ENCODE data around the gene DNM1. TPM values are rescaled to one million over a fixed set of nuclear protein-coding genes. Genes with fewer than 3 reads are reported as not detected.

The DNM1 gene
- polyA plus RNA-seq, 4 donors: 58.1 to 246 (median 139) TPM

DNA sequence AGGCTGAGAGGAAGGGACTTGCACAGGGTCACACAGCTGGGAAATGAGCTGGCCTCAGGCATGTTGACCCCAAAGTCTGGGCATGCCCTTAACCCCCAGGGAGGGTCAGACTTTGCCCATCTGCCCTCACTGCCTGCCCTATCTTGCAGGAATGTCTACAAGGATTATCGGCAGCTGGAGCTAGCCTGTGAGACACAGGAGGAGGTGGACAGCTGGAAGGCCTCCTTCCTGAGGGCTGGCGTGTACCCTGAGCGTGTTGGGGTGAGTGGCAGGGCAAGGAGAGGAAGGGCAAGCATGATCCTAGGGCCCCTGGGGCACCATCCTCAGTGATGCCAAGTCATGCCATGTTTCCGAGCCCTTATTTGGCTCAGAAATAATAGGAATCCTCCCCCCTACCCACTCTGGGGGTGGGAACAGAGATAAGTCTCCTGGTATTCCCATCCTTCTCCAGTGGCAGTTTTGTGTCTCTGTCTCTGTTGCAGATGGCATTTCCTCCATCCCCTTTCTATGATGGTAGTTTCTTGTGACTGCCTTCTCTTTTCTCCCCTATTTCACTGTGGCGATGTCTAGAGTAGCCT, 44.1 kb downstream of the DNM1 start:
- no peak for DNase-seq (ENCODE audit: low read depth in 4 of 4, low spot score in 2 of 4)

DNA sequence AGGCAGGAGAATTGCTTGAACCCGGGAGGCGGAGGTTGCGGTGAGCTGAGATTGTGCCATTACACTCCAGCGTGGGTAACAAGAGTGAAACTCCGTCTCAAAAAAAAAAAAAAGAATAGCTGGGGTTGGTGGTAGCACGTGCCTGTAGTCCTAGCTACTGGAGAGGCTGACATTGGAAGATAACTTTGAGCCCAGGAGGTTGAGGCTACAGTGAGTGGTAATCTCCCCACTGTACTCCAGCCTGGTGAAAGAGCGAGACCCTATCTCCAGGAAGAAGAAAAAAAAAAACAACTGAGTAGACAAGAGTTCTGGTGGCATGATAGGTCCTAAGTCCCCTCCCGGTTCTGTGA, 46.4 kb downstream of the DNM1 start:
- no peak for DNase-seq (ENCODE audit: low read depth in 4 of 4, low spot score in 2 of 4)

DNA sequence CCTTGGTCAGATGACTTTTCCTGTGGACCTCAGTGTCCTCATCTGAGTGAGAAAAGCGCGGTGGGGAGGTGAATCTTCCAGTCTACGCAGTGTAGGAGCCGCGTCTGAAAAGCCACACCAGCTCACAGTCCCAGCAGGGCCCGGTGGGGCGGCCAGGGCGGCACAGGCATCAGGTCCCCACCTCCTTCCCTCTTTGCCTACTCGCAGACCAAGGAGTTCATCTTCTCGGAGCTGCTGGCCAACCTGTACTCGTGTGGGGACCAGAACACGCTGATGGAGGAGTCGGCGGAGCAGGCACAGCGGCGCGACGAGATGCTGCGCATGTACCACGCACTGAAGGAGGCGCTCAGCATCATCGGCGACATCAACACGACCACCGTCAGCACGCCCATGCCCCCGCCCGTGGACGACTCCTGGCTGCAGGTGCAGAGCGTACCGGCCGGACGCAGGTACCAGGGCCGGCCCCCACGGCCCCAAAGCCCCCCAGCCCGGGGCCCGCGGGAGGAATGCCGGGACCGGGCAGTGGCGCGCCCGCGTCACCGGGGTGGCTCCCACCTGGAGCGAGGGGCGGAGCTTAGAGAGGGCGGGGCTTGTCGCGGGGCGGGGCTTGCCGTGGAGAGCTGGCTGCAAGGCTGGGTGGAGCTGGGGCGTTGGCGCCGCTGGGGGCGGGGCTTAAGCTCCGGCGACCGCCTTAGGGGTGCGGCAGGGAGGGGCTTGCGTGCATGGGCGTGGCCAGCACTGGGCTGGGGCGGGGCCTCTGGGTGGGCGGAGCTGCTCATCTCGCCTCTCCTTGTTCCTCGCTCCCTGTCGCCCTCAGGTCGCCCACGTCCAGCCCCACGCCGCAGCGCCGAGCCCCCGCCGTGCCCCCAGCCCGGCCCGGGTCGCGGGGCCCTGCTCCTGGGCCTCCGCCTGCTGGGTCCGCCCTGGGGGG, 47.0 kb downstream of the DNM1 start:
- DNase-seq (ENCODE audit: low read depth in 4 of 4, low spot score in 2 of 4): peak in 1 of 4 donors; percentile 15

DNA sequence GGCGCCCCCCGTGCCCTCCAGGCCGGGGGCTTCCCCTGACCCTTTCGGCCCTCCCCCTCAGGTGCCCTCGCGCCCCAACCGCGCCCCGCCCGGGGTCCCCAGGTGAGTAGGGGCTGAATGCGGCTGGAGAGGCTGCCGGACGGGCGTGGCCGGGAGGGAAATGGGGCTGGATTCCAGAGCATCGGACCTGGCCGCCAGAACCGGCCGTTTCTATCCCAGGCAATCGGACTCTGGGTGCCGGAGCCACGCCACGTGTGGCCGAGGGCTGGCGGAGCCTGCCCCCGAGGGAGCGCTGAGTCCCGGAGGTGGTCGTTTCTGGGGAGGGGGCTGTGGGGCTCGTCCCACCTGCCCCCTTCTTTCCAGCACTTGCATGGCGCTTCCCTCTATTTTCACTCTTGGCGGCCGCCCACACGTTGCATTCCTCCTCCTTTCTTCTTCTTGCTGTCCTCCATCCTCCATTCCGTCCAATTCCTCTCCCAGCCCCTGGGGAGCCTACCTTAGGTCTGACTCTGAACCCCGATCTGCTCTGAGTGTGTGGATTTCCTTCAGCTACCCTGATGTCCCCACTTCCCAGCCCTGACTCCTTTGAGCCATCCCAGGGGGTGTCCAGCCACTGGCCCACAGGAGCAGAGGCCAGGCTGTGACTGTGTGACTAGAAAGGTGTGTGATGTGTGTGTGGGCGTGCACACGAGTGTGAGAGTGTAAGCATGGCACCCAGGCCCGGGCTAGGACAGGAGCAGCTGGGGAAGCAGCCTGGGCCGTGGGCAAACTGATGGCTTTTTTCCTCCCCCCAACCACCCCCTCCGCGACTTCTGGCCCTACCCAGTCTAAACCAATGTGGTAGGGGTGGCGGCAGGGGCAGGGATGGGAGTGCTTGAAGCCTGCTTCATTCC, 47.9 kb downstream of the DNM1 start:
- DNase-seq (ENCODE audit: low read depth in 4 of 4, low spot score in 2 of 4): no peak

DNA sequence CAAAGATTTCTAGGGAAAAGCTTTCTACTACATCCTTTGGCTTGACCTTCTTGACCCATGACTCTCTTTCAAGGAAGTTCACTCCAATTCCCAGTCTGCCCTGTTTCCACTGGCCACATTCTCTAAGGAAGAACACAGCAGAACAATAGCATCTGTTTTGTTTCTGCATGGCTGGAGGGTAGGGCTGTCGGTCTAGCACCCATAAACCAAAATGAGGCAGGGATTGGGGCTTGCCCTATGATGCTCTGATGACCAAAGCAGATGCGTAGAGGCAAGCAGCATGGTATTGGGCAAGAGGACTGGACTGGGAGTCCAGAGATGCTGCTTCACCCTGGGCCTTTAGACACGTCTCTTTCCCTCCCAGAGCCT, 48.5 kb downstream of the DNM1 start:
- no peak for DNase-seq (ENCODE audit: low read depth in 4 of 4, low spot score in 2 of 4)

DNA sequence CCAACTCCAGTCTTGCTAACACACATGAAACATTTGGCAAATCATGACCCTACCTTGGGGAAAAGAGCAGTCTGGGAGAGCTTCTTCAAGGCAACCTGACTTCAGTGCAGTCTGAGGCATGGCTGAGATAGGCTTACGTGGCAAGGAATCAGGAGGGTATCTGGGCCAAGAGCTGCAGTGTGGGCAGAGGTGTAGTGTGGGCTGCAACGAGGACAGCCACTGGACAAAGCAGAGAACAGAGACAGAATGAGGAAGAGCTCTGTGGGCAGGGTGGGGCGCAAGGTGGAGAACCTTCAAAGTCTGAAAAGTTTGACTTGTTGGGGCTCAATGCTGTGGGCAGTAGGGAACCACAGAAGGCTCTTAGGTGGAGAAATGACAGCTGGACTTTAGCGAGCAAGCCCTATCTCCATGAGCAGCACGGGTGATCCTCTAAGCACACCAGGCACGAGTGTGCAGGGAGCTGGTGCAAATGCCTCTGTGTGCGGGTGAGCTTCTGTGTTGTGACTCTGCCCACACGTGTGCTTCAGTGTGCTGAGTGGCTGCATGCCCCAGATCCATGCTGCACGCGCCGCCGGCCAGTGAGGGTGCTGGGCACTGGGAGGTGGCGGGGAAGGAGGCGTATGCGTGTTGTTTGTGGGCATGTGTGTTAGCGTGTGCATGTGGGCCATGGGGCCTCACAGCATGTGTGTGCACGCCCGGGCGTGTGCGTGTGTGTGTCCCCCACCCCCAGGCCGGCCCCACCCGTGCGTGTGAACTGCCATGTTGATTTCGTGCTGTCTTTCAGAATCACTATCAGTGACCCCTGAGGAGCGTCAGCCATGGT, 49.3 kb downstream of the DNM1 start:
- DNase-seq (ENCODE audit: low read depth in 4 of 4, low spot score in 2 of 4): no peak

DNA sequence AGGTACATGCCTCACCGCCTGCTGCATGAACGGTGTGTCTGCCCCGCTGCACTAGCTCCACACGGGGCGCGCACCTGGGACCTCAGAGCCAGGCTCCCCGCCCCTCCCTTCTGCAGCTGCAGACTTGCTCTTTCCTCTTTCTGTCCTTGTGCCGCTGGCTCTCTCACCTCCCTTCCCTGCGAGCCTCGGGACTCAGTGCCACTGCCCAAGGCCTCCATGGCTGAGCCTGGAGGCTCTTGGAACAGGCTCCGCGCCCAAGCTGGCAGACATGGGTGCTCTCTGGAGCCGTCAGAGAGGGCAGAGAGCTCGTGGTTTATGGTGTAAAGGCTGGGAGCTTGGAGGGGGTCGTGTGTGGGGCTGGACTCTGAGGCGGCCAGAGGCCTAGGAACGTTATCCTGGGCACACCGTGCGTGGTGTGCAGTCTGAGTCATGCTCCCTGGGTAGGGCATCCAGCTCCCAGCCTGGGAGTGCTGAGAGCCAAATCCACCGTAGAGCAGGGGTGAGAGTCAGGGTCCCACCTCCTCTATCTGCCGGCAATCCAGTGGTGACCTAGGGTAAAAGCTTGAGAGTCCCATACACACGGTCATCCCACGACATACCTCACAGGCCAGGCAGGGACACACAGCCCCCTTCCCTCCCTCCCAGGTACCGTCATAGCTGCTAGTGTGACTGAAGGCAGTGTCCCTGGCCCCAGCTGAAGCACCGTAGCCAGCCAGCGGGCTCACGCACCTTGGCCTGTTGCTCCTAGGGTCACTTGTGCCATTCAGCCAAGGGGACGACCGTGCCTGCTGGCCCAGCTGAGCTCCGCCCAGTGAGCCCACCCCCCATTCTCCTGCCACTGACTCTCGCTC, 50.2 kb downstream of the DNM1 start:
- DNase-seq (ENCODE audit: low read depth in 4 of 4, low spot score in 2 of 4): no peak

DNA sequence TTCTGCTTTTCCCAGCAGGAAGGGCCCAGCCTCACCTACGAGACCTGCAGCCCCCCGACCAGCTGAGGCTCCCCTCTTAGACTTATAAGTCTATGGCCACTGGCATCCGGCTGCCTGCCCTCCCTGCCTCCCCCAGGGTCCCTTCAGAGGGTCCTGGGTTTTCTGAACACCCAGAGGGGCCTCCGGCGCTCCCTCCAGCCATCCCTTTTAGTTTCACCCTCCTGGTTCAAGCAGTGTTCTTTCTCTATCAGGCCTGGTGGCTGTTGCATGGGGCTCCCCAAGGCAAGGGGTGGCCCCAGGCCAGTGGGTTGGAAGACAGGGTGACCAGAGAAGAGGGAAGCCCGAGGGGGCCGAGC, 50.8 kb downstream of the DNM1 start:
- DNase-seq (ENCODE audit: low read depth in 4 of 4, low spot score in 2 of 4): no peak

DNA sequence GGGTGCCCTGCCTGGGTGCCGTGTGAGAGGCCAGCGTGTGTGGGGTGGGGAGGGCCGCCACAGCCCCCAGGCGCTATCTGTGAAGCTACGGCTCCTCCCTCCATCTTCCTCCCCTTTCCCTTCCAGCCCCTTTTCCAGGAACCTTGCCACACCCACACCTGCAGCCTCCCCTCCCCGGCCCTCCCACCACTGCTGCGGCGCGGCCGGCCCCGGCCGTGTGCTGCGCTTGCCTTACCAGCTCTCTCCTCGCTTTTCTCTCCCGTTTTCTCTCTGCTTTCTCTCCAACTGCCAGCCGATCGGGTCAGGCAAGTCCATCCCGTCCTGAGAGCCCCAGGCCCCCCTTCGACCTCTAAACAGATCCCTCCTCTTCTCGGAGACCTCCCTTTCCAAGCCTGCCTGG, 51.2 kb downstream of the DNM1 start:
- DNase-seq (ENCODE audit: low read depth in 4 of 4, low spot score in 2 of 4): no peak

DNA sequence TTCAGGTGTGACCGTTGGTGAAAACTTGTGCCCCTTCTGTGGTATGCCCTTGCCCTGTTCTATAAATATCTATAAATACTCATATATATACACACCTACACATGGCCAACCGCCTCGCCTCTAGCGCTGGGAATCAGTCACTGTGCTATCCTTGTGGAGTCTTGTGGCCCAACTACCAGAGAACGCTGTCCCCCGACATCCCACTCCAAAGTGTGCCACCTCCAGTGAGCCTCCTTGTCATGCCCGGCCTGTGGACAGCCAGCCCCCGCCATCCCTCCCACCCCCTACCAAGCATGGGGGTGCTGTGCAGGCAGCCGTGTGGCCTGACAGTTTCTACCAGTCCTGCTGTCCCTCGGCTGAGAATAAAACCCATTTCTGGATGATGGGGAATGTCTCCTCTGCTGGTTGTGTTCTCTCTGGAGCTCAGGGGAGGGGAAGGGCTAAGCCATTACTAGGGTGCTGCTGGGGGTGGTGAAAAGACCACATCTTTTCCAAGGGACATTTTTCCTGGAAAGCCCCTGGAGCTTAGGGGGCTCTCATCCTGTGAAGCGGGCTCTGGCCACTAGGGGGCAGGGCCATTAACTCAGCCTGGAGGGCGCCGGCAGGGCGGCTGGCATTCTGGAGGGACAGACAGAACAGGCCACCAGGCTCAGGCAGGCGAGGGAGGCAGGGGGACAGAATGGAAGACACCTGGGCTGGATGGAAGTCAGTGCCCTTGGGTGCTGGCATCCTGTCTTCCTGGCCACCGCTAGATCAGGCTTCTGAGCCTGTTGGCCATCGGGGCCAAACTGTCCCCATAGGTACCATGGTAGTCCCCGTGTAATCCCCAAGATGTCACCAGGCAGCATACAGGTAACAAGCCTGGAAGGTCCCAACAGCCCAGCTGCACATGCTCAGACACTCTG, 51.9 kb downstream of the DNM1 start:
- no peak for DNase-seq (ENCODE audit: low read depth in 4 of 4, low spot score in 2 of 4)

DNA sequence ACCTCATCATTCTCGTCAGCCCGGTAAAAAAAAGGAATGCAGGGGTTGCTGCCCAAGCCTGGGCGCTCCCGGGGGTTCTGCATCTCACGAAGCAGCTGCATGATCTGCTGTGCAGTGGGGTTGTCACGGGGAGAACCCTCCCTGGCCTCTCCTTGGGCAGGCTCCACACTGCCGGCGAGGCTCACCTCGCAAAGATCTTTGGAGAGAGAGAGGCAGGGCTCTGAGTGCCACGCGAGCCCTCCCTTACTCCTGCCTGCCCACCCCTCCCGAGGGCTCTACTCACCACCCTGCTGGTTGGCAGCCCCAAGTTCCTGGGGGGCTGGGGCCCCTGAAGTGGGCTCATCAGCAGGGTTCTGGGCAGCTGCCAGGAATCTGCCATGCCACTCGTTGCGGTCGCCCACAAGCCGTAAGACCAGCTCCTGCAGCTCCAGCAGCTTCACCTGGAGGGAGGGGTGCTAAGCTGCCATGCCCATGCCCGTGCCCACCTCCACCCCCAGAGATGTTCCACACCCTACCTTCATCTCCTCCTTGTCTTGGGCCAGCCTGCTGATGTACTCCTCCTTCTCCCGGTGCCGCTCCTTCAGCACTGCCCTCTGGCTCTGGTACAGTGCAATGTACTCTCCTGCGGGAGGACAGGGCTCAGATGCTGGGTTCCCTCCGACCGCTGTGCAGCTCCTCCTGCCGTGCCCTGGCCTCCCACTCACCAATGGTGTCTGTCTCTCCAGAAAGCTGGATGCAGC, 54.1 kb downstream of the DNM1 start:
- no peak for DNase-seq (ENCODE audit: low read depth in 4 of 4, low spot score in 2 of 4)

DNA sequence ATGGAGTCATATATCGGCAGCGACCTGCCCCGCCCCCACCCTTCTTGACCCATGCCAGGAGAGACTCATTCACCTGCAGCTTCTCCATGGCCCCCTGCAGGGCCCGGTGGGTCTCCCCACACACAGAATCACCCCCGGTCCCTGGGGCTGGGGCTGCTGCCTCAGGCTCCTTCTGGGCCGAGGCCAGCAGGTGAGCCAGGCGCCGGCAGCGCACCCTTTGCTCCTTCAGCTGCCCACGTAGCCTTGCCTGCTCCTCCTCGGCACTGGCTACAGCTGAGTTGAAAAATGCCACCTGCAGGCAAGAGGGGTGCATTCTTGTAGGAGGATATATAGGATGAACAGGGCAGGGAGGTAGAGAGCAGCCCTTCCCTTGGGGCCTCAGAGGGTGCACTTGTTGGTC, 54.7 kb downstream of the DNM1 start:
- no peak for DNase-seq (ENCODE audit: low read depth in 4 of 4, low spot score in 2 of 4)

DNA sequence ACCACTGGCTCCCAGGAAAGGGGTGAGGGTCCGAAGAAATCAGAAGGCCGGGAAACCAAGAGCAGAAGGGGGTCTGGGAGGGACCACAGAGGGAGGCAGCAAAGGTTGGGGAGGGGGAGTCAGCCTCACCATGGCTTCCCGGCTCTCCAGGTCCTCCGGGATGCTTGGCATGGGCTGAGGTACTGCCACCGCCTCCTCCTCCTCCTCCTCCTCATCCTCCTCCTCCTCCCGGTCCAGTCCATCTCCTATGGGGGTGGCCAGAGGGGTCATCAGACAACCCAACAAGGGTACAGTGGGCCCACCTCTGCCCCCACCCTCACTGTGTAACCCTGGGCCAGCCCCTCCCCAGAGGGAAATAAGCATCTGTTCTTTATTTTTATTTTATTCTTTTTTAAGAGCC, 55.1 kb downstream of the DNM1 start:
- no peak for DNase-seq (ENCODE audit: low read depth in 4 of 4, low spot score in 2 of 4)

DNA sequence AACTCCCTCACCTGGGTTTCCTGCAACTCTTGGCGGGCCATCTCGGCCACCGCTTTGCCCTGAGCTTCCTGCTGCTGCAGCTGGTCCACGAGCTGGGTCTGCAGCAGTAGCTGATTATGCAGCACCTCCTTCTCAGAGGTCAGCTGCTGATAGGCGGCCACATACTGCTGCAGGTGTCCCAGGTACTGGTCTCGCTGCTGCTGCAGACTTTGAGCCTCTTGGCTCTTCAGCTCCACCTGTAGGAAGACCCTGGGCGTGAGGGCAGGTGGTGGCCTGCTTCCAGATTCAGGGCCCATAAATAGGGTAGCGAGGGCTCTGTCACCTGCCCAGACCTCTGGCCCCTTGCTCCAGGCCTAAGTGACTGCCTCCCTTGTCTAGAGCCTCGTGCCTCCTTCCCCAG, 56.0 kb downstream of the DNM1 start:
- no peak for DNase-seq (ENCODE audit: low read depth in 4 of 4, low spot score in 2 of 4)

DNA sequence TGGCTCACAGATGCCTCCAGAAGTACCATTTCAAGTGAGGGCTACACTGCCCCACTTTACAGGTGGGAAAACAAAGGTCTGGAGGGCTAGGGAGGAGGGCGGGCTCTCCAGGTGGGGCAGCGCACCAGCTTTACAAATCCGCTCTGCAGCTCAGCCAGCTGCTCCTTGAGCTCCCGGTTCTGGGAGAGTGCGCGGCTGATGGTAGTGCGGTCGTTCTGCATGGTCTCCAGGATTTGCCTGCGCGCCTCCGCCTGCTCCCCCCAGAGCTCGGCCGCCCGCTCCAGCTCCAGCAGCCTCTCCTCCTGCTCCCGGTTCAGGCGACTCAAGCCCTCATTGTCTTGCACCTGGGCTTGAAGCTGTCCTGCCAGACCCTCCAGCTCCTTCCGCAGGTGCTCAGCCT, 57.2 kb downstream of the DNM1 start:
- DNase-seq (ENCODE audit: low read depth in 4 of 4, low spot score in 2 of 4): no peak

DNA sequence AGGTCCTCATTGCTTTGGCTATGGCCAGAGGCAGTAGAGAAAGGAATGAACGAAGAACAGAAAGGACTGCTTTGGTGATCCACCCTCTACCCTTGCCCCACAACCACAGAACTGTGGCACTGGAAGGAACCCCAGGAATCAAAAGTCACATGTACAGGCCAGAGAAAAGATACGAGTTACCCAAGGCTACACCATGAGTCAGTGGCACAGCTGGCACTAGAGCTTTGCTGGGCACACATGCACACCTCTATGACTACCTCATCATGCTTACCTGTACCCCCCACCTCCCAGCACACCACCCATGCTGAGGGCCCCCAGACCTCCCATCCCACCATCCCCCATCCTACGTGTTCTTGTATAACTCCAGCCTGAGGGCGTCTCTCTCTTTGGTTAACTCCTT, 59.5 kb downstream of the DNM1 start:
- no peak for DNase-seq (ENCODE audit: low read depth in 4 of 4, low spot score in 2 of 4)

DNA sequence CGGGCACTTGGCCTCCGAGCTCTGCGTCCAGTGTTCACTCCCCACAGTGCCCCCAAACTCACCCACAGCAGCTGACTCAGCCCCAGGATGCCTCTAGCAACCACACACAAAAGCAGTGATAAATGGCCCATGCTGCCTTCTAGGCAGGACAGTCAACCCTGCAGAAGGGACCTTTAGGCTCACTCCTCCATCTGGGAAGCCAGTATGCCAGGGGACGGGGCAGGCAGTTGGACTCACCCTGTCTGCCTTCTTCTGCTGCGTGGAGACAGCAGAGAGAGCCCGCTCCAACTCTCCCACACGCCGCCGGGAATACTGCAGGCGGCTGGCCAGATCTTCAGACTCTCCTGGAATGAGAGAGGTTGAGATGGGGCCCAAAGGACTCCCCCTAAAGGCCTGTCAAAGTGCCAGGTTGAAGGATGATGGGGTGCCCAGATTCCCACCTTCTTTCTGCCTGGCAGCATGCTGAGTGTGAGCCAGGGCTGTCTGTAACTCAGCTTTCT, 62.2 kb downstream of the DNM1 start:
- no peak for DNase-seq (ENCODE audit: low read depth in 4 of 4, low spot score in 2 of 4)
